NCI-H446 (cell line): ENCODE measurements around the gene GP9.

Experiments
- DNase-seq, 2 experiments: peaks; one replicate each; lab custom pipeline; 2025; lab: John Stamatoyannopoulos, UW

GP9 gene

DNA sequence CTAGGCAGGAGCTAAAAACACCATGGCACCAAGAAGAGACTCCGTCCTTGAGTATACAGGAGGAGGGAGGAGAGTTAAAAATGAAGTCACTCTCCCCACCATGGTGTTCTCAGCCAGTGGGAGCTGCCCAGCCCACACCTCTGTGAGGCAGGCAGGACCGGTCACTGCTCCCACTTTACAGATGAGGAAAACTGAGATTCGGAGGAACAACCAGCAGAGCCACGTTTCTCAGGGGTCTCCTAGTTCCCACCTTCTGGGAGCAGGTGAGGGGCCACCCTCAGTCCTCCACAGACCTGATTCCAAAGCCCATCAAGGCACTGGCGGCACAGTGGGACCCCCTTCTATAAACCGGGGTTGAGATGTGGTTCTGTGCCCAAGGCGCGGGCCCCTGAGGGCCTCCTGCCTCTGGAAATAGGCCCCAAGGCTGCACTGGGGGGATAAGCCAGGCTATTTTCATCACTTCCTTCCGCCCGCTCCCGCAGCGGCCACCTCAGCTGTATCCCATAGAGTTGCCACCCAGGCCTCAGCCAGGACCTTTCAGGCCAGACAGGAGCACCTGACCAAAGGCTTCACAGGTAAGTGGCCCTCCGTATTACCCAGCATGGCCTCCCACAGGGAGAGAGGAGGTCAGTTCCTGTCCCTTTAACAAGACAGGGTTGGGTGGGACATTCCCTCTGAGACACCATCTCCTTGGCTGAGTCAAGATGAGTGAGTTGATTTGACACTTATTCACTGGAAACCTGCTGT is at the start of gene GP9:
Gene GP9, plus strand, starts transcription at position 504 of the 747 bp plus-strand sequence. CDS start 961 bp downstream, outside the sequence.
- DNase-seq: no peak

- DNase-seq: peak in 1 of 2 experiments; percentile 7
Observed at GRCh38 chr3:129013491-129013891, 47.1 kb upstream of the GP9 start.

GRCh38 chr3:129014148-129014547 is 46.4 kb upstream of the GP9 start:
- DNase-seq: no peak

GRCh38 chr3:129014793-129015345 is 45.7 kb upstream of the GP9 start:
- no peak for DNase-seq

DNA sequence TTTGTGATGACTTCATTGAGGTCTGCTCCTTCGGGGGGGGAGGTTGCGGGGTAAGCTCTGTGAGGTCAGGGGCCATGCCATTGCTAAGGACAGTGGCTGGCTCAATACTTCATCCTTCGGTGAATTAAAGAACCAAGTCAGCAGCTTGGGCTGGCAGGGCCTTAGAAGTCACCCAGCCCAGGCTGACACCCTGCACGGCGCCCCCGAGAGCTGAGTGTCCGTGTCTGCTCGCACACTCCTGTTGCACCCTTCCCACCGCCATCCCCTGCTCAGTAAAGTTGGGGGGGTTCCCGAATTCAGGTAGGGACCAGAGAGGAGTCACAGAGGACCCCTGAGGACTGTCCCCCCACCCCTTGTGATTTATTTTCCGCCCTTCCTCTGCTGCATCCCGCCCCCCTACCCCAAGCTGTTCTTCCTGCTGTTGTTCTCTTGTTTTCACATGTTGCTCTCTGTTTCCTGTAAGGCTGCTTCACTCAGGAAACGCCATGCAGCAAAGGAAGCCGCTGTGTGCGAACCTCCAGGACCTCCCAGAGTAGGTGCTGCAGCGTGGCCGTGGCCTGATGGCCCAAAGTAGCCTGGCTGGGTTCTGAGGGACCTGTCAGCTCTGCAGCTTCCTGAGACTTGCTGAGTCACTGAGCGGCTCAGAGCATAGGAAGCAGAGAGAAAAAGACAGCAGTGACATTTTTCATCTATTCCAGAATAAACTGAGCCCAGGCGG is 45.0 kb upstream of the GP9 start:
- no peak for DNase-seq

GRCh38 chr3:129016356-129016719 is 44.2 kb upstream of the GP9 start:
- no peak for DNase-seq

DNA sequence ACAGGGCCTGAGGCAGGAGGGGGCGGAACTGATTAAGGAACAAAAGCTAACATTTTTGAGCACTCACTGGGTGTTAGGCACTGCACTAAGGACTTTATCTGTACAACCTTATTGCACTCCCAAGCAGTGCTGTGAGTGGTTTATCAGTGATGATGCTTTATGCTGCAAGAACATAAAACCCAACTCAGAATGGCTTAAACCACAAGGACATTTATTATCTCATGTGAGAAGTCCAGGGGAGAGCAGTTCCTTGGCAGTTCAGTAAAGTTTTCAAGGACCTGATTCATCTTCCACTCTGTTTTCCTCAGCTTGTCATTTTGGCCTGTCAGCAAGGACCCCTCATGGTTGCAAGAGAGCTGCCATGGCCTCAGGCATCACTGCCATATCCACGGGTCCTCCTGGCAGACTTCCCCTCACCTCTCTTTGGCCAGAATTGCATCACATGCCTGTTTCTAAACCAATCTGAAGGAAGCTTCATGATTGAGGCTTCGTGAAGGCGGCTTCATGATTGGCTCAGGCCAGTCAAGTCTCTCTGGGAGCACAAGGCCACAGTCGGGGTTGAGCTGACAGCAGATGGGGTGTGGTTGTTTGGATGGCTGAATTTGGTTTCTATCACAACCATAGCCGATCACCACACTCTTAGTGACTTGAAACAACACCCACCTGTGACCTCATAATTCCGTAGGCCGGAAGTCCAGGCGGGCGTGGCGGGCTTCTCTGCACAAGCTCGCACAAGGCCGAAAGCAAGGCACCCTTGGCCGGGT is 43.7 kb upstream of the GP9 start:
- DNase-seq: no peak

- DNase-seq: no peak
Observed at GRCh38 chr3:129017484-129017899, 43.1 kb upstream of the GP9 start.

GRCh38 chr3:129018271-129018670 is 42.3 kb upstream of the GP9 start:
- DNase-seq: no peak

DNA sequence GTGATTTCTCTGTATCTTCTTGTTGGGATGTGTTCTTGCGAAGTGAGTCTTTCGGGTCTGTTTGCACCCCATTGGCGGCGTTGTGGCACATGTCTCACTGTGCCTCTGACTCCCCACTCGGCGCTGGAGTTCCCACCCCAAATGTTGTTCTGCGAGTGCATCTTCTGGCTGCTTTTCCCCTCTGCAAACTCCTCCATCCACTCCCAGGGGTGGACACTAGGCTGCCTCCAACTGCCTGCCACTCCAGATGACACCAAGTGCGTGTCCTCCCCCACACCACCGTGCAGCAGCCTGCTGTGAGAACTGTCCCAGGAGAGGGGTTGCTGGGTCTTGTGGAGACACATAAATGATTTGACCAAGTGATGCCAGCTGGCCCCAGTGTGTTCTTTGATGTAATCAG is 41.8 kb upstream of the GP9 start:
- DNase-seq: no peak

GRCh38 chr3:129019266-129019665 is 41.3 kb upstream of the GP9 start:
- no peak for DNase-seq

GRCh38 chr3:129020691-129021090 is 39.9 kb upstream of the GP9 start:
- no peak for DNase-seq

DNA sequence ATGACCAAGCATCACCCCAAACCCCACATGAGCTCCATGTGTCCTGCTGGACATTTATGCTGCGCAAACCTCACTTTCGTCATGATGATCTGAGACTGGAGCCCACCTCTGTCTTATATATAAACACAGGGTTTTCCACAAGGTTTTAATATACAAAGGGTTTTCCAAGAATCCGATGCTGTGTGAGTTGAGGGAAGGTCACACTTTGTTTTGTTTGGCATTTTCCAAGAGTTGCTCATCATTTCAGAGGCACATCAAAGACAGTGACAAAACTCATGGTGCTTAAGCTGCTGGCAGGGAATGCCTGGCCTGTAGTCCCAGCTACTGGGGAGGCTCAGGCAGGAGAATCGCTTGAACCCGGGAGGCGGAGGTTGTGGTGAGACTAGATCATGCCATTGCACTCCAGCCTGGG is 39.4 kb upstream of the GP9 start:
- no peak for DNase-seq

GRCh38 chr3:129022114-129023007 is 38.2 kb upstream of the GP9 start:
- DNase-seq: no peak

DNA sequence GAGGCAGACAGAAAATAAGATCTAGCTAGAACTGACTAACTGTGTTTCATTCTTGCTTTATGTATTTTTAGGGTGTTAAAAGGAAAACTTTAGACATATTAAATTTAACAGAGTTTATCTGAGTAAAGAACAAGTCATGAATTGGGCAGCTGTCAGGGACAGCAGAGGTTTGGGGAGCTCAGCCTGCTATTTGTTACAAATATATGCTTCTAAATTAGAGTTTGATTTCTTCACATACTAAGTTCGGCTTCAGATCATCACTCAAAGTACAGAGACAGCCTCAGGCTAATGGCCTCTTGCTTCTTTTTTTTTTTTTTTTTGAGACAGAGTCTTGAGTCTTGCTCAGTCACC is 37.6 kb upstream of the GP9 start:
- no peak for DNase-seq

DNA sequence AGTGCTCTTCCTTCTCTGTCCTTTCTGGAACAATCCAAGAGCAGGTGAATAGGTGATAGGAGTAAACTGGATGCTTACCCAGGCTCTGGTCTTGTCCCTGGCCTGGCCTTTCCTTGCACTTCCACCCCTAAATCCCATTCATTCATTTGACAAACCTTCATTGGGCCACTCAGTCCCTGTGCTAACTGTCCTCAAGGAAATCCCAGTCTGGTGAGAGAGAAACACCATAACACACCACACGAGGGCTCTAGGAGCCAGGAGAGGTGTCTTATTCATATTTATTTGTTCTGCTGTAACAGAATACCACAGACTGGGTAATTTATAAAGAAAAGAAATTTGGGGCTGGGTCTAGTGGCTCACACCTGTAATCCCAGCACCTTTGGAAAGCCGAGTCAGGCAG is 36.7 kb upstream of the GP9 start:
- DNase-seq: no peak

DNA sequence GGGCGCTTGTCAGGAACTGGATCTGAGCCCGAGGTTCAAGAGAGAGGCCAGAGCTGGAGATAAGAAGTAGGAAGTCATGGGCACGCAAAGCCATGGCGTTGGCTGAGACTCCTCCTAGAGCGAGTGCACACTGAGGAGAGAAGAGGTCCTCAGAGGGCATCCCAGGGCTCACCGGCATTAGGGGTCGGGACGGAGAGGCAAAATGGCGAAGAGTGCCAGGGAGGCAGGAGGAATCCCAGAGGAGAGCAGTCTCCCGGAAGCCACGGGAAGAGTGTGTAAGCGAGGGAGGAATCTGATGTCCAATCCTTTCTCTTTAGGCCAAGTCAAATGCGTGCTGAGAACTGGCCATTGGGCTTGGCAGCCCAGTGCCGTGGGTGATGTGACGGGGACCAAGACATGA is 35.5 kb upstream of the GP9 start:
- no peak for DNase-seq

GRCh38 chr3:129025691-129026435 is 34.7 kb upstream of the GP9 start:
- DNase-seq: no peak

DNA sequence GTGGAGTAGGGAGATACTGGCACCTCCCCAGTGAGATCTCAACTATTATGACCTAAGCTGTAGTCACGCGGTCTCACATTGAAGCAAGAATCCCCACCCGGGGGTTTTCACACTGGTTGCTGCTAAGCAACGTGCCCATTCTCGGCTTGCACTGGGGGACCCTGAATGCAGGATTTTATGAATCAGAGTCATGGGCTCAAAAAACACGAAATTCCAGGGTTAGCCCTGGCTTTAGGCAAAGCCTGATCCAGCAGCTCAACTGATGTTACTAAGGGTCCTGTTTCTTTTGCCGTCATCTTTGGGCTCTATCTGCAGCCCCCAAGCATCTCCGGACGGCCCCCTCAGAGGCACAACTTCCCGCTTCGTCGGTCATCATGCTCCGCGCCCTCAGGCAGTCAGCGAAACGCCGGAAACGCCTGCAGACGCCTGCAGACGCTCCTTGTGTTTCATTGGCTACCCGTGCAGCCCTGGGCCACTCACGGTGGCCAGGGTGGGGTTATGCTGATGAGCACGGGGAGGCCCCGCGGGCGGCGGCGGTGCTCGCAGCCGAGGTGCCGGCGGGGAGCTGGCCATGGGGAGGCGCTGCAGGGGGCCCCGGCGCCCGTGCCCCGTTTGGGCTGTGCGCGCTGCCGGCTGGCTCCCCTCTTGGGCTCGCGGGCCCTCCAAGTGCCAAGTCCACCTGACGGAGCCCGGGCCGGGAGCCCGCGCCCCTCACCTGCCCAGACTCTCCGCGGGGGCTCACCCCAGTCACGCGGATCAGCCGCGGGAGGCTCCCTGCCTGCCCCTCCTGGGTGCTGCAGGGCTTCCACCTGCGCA is 33.6 kb upstream of the GP9 start:
- DNase-seq: peak in 1 of 2 experiments; percentile 78

GRCh38 chr3:129027544-129027880 is 33.1 kb upstream of the GP9 start:
- DNase-seq: no peak
